DMS79 treated with DMSO at 0.1 percent for 48 hours (cell line): ENCODE results near the gene SOWAHA.
"Not testable (repeated sequence)": the region's sequence is repeated elsewhere in the genome, so short reads cannot be mapped to it uniquely, and the experiment has no call there.

Experiments used
- DNase-seq: peaks from one replicate; lab custom pipeline; 2025; lab: John Stamatoyannopoulos, UW

The SOWAHA gene

GRCh38 chr5:132777209-132778069 lies 35.7 kb upstream of the SOWAHA start, which contains the start of gene SEPTIN8:
TSS of gene SEPTIN8 (minus strand) at chr5:132777239. CDS start at chr5:132777137, 102 bp downstream.
- no peak for DNase-seq

- DNase-seq: no peak
Observed at GRCh38 chr5:132778129-132778528, 35.0 kb upstream of the SOWAHA start.

GRCh38 chr5:132778856-132779255 lies 34.2 kb upstream of the SOWAHA start:
- no peak for DNase-seq

GRCh38 chr5:132779961-132780360 lies 33.1 kb upstream of the SOWAHA start:
- DNase-seq: no peak

GRCh38 chr5:132780577-132780976 lies 32.5 kb upstream of the SOWAHA start:
- DNase-seq: no peak

GRCh38 chr5:132781029-132781428 lies 32.1 kb upstream of the SOWAHA start:
- no peak for DNase-seq

- no peak for DNase-seq
Observed at GRCh38 chr5:132782101-132782500, 31.0 kb upstream of the SOWAHA start.

GRCh38 chr5:132785365-132785764 lies 27.7 kb upstream of the SOWAHA start:
- DNase-seq: no peak

- DNase-seq: no peak
Observed at GRCh38 chr5:132785864-132786263, 27.2 kb upstream of the SOWAHA start.

- no peak for DNase-seq
Observed at GRCh38 chr5:132787076-132787475, 26.0 kb upstream of the SOWAHA start.

GRCh38 chr5:132788508-132788907 lies 24.6 kb upstream of the SOWAHA start:
- no peak for DNase-seq

GRCh38 chr5:132788990-132789886 lies 23.9 kb upstream of the SOWAHA start:
- DNase-seq: no peak

GRCh38 chr5:132790201-132790865 lies 22.8 kb upstream of the SOWAHA start:
- DNase-seq: no peak

GRCh38 chr5:132791026-132791425 lies 22.1 kb upstream of the SOWAHA start:
- no peak for DNase-seq

- DNase-seq: no peak
Observed at GRCh38 chr5:132797651-132798050, 15.5 kb upstream of the SOWAHA start.

GRCh38 chr5:132799392-132799791 lies 13.7 kb upstream of the SOWAHA start:
- DNase-seq: no peak

GRCh38 chr5:132800545-132800944 lies 12.6 kb upstream of the SOWAHA start:
- no peak for DNase-seq

GRCh38 chr5:132802044-132802684 lies 10.9 kb upstream of the SOWAHA start:
- DNase-seq: no peak

- DNase-seq: not testable (repeated sequence)
Observed at GRCh38 chr5:132802685-132803066, 10.4 kb upstream of the SOWAHA start.

GRCh38 chr5:132804219-132804618 lies 8.9 kb upstream of the SOWAHA start:
- not testable (repeated sequence) for DNase-seq

GRCh38 chr5:132805872-132806271 lies 7.2 kb upstream of the SOWAHA start:
- not testable (repeated sequence) for DNase-seq

GRCh38 chr5:132806804-132807162 lies 6.3 kb upstream of the SOWAHA start:
- not testable (repeated sequence) for DNase-seq
